ENCODE data around the gene VAMP1.

Gene VAMP1

GRCh38 chr12:6424866-6425265 is 45.6 kb downstream of the VAMP1 start:
- WGBS, 2 experiments (ENCODE audit: insufficient coverage in 2 of 2), result 76 to 92% methylated on average over 4 to 8 of the region's 8 CpGs
- Histone ChIP-seq H3K4me1 (ENCODE audit: control insufficient read depth, insufficient read depth, low read length, poor library complexity, severe bottlenecking) (no peaks in the 10 kb centered on the region), H3K36me3 (ENCODE audit: control insufficient read depth, insufficient read depth, low read length) (no peaks in the 10 kb centered on the region), H3K9me3 (ENCODE audit: control insufficient read depth, low read length) (no peaks in the 10 kb centered on the region), H3K27ac (ENCODE audit: low read depth, low read length, severe bottlenecking) (no peak overlapping the region), H3K4me3 (ENCODE audit: extremely low read depth, insufficient read depth, low read length, poor library complexity, severe bottlenecking) (no peak overlapping the region)

GRCh38 chr12:6424008-6424347 is 46.5 kb downstream of the VAMP1 start:
- no peaks in the 10 kb centered on the region for H3K36me3 ChIP-seq (ENCODE audit: control insufficient read depth, insufficient read depth, low read length)
- 71 to 88% methylated on average over 5 of the region's 6 CpGs for WGBS, 2 experiments (ENCODE audit: insufficient coverage in 2 of 2)
- no peaks in the 10 kb centered on the region for H3K4me1 ChIP-seq (ENCODE audit: control insufficient read depth, insufficient read depth, low read length, poor library complexity, severe bottlenecking)
- no peak overlapping the region for H3K27ac ChIP-seq (ENCODE audit: low read depth, low read length, severe bottlenecking)
- H3K9me3 ChIP-seq (ENCODE audit: control insufficient read depth, low read length), result no peaks in the 10 kb centered on the region
- no peak overlapping the region for H3K4me3 ChIP-seq (ENCODE audit: extremely low read depth, insufficient read depth, low read length, poor library complexity, severe bottlenecking)

GRCh38 chr12:6423267-6424007 is 47.0 kb downstream of the VAMP1 start:
- Histone ChIP-seq H3K36me3 (ENCODE audit: control insufficient read depth, insufficient read depth, low read length) (no peaks in the 10 kb centered on the region), H3K27ac (ENCODE audit: low read depth, low read length, severe bottlenecking) (no peak overlapping the region), H3K4me3 (ENCODE audit: extremely low read depth, insufficient read depth, low read length, poor library complexity, severe bottlenecking) (no peak overlapping the region), H3K4me1 (ENCODE audit: control insufficient read depth, insufficient read depth, low read length, poor library complexity, severe bottlenecking) (no peaks in the 10 kb centered on the region), H3K9me3 (ENCODE audit: control insufficient read depth, low read length) (no peaks in the 10 kb centered on the region)
- 10 to 17% methylated on average over 7 to 8 of the region's 9 CpGs for WGBS, 2 experiments (ENCODE audit: insufficient coverage in 2 of 2)

- Histone ChIP-seq H3K4me1 (ENCODE audit: control insufficient read depth, insufficient read depth, low read length, poor library complexity, severe bottlenecking) (no peaks in the 10 kb centered on the region), H3K36me3 (ENCODE audit: control insufficient read depth, insufficient read depth, low read length) (no peaks in the 10 kb centered on the region), H3K4me3 (ENCODE audit: extremely low read depth, insufficient read depth, low read length, poor library complexity, severe bottlenecking) (no peak overlapping the region), H3K27ac (ENCODE audit: low read depth, low read length, severe bottlenecking) (no peak overlapping the region), H3K9me3 (ENCODE audit: control insufficient read depth, low read length) (no peaks in the 10 kb centered on the region)
- no CpG with 5 or more reads among the region's 4 CpGs for WGBS, 2 experiments (ENCODE audit: insufficient coverage in 2 of 2)
Measured at GRCh38 chr12:6420364-6420763, 50.1 kb downstream of the VAMP1 start.

- Histone ChIP-seq H3K27ac (ENCODE audit: low read depth, low read length, severe bottlenecking) (no peak overlapping the region), H3K4me1 (ENCODE audit: control insufficient read depth, insufficient read depth, low read length, poor library complexity, severe bottlenecking) (no peaks in the 10 kb centered on the region), H3K9me3 (ENCODE audit: control insufficient read depth, low read length) (no peaks in the 10 kb centered on the region), H3K4me3 (ENCODE audit: extremely low read depth, insufficient read depth, low read length, poor library complexity, severe bottlenecking) (no peak overlapping the region), H3K36me3 (ENCODE audit: control insufficient read depth, insufficient read depth, low read length) (no peaks in the 10 kb centered on the region)
- 68 to 75% methylated on average over 4 to 6 of the region's 6 CpGs for WGBS, 2 experiments (ENCODE audit: insufficient coverage in 2 of 2)
Measured at GRCh38 chr12:6418796-6419195, 51.7 kb downstream of the VAMP1 start.

- H3K4me3 ChIP-seq (ENCODE audit: extremely low read depth, insufficient read depth, low read length, poor library complexity, severe bottlenecking), result no peak overlapping the region
- no peak overlapping the region for H3K27ac ChIP-seq (ENCODE audit: low read depth, low read length, severe bottlenecking)
- 82 to 86% methylated on average over 3 of the region's 3 CpGs for WGBS, 2 experiments (ENCODE audit: insufficient coverage in 2 of 2)
- H3K4me1 ChIP-seq (ENCODE audit: control insufficient read depth, insufficient read depth, low read length, poor library complexity, severe bottlenecking), result no peaks in the 10 kb centered on the region
- no peaks in the 10 kb centered on the region for H3K36me3 ChIP-seq (ENCODE audit: control insufficient read depth, insufficient read depth, low read length)
- no peaks in the 10 kb centered on the region for H3K9me3 ChIP-seq (ENCODE audit: control insufficient read depth, low read length)
Measured at GRCh38 chr12:6416596-6416995, 53.9 kb downstream of the VAMP1 start.

Data from mesodermal cell (in vitro differentiated cells).